Neuronal stem cell (in vitro differentiated cells): ENCODE data around the gene GALNT11.

Experiments used
- DNase-seq: peaks from one replicate; pipeline ENCODE4 v3.0.0-alpha.2; 2013; ENCODE audit warnings: low spot score
- H2AFZ ChIP-seq: one replicate; pipeline ENCODE4 v1.6.1; 2013; ENCODE audit warnings: mild to moderate bottlenecking, low read length, inconsistent platforms
- H2AK5ac ChIP-seq: 2 replicates; pipeline ENCODE4 v1.6.1; 2013; ENCODE audit warnings: low read depth, mild to moderate bottlenecking, inconsistent platforms, low read length, moderate library complexity, mixed read lengths
- H2BK120ac ChIP-seq: 2 replicates; pipeline ENCODE4 v1.6.1; 2013; ENCODE audit warnings: low read depth, mild to moderate bottlenecking, inconsistent platforms, low read length, moderate library complexity, mixed read lengths
- H2BK12ac ChIP-seq: one replicate; pipeline ENCODE4 v1.6.1; 2013; ENCODE audit warnings: low read length, inconsistent platforms
- H2BK15ac ChIP-seq: 2 replicates; pipeline ENCODE4 v1.6.1; 2013; ENCODE audit warnings: mild to moderate bottlenecking, low read length, inconsistent platforms, mixed read lengths
- H2BK5ac ChIP-seq: one replicate; pipeline ENCODE4 v1.6.1; 2013; ENCODE audit warnings: inconsistent platforms, mild to moderate bottlenecking, low read length, moderate library complexity
- H3K14ac ChIP-seq: one replicate; pipeline ENCODE4 v1.6.1; 2013; ENCODE audit warnings: low read length, inconsistent platforms
- H3K18ac ChIP-seq: 2 replicates; pipeline ENCODE4 v1.6.1; 2013; ENCODE audit warnings: low read length, inconsistent platforms
- H3K23ac ChIP-seq: 2 replicates; pipeline ENCODE4 v1.6.1; 2013; ENCODE audit warnings: low read depth, mild to moderate bottlenecking, mixed read lengths, low read length, inconsistent platforms; ENCODE audit not compliant: poor library complexity
- H3K27ac ChIP-seq: replicated peaks from 3 replicates; pipeline ENCODE4 v1.5.1; 2013; ENCODE audit warnings: low read length, inconsistent platforms
- H3K27me3 ChIP-seq, 3 experiments: 2 replicates each; pipeline ENCODE4 v1.6.1; 2013; ENCODE audit warnings: low read length in 3 of 3, mild to moderate bottlenecking in 2 of 3, inconsistent platforms in 1 of 3, low read depth in 1 of 3, mixed read lengths in 1 of 3, moderate library complexity in 1 of 3; ENCODE audit not compliant: control insufficient read depth in 3 of 3, insufficient read depth in 3 of 3
- H3K36me3 ChIP-seq, 2 donors: replicated peaks in 1 of 2; 2 replicates each; pipeline ENCODE4 v1.6.1; 2013; ENCODE audit warnings: low read length in 2 of 2; ENCODE audit not compliant: control insufficient read depth in 2 of 2, insufficient read depth in 2 of 2
- H3K4ac ChIP-seq: 2 replicates; pipeline ENCODE4 v1.6.1; 2013; ENCODE audit warnings: inconsistent platforms, mild to moderate bottlenecking, low read length, moderate library complexity
- H3K4me1 ChIP-seq, 2 donors: 1 replicate in 1 of 2; 2 replicates in 1 of 2; pipeline ENCODE4 v1.6.1; 2013; ENCODE audit warnings: low read length in 2 of 2, low read depth in 1 of 2; ENCODE audit not compliant: control insufficient read depth in 2 of 2, insufficient read depth in 1 of 2
- H3K4me2 ChIP-seq: one replicate; pipeline ENCODE4 v1.6.1; 2013; ENCODE audit warnings: mild to moderate bottlenecking, low read length, inconsistent platforms; ENCODE audit not compliant: insufficient read depth, poor library complexity, severe bottlenecking
- H3K4me3 ChIP-seq, 2 donors: 2 replicates each; pipeline ENCODE4 v1.5.1; 2013; ENCODE audit warnings: low read length in 2 of 2, mild to moderate bottlenecking in 2 of 2, inconsistent platforms in 1 of 2, moderate library complexity in 1 of 2
- H3K79me1 ChIP-seq: one replicate; pipeline ENCODE4 v1.6.1; 2013; ENCODE audit warnings: low read depth, mild to moderate bottlenecking, inconsistent platforms, low read length, moderate library complexity
- H3K9ac ChIP-seq: one replicate; pipeline ENCODE4 v1.6.1; 2013; ENCODE audit warnings: mild to moderate bottlenecking, low read depth, low read length, inconsistent platforms; ENCODE audit not compliant: poor library complexity
- H3K9me3 ChIP-seq, 2 donors: replicated peaks in 1 of 2; 2 replicates each; pipeline versions ENCODE3 to v1.6.1; 2013; ENCODE audit warnings: low read length in 2 of 2, mild to moderate bottlenecking in 2 of 2, inconsistent platforms in 1 of 2, low read depth in 1 of 2, mixed read lengths in 1 of 2, moderate library complexity in 1 of 2; ENCODE audit not compliant: control insufficient read depth in 2 of 2, insufficient read depth in 1 of 2
- H4K8ac ChIP-seq: one replicate; pipeline ENCODE4 v1.6.1; 2013; ENCODE audit warnings: low read depth, mild to moderate bottlenecking, inconsistent platforms, low read length, moderate library complexity
- H4K91ac ChIP-seq: one replicate; pipeline ENCODE4 v1.6.1; 2013; ENCODE audit warnings: low read length, low read depth, mild to moderate bottlenecking, inconsistent platforms; ENCODE audit not compliant: poor library complexity
- WGBS, 2 donors: extraction: QIAGEN DNeasy Blood & Tissue Kit; methylation state at CpG; one replicate each; pipeline ENCODE4 v1.1.7; 2013; ENCODE audit warnings: missing lambda C conversion rate in 2 of 2, mixed read lengths in 1 of 2; ENCODE audit not compliant: insufficient read length in 2 of 2, insufficient replicate concordance in 1 of 2; ENCODE audit errors: extremely low coverage in 2 of 2; 5-methylcytosine and 5-hydroxymethylcytosine counted together

The GALNT11 gene

DNA sequence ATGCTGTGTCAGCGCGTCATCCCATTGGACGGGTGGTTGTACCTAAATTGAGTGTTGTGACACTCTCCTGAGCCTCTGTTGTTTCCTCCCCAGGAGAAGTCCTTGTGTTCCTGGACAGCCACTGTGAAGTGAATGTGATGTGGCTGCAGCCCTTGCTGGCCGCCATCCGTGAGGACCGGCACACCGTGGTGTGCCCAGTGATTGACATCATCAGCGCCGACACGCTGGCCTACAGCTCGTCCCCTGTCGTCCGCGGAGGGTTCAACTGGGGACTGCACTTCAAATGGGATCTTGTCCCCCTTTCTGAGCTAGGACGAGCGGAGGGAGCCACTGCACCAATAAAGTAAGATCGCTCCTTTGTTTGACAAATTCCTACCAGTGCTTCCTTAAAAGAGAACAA, 82.5 kb downstream of the GALNT11 start:
- no peak overlapping the region for H3K23ac ChIP-seq
- no peak overlapping the region for H3K4me2 ChIP-seq
- H4K91ac ChIP-seq: no peak overlapping the region
- H3K4ac ChIP-seq: no peak overlapping the region
- H2BK15ac ChIP-seq: no peak overlapping the region
- H3K4me1 ChIP-seq: no peaks in the 10 kb centered on the region
- H3K4me3 ChIP-seq: no peak overlapping the region
- no peaks in the 10 kb centered on the region for H3K27me3 ChIP-seq
- H3K14ac ChIP-seq: no peak overlapping the region
- H3K27ac ChIP-seq: no peak overlapping the region
- no peaks in the 10 kb centered on the region for H3K79me1 ChIP-seq
- WGBS, 2 donors: no CpG with 5 or more reads among the region's 17 CpGs
- H2AK5ac ChIP-seq: no peak overlapping the region
- H2BK12ac ChIP-seq: no peak overlapping the region
- no peak overlapping the region for H3K9ac ChIP-seq
- H3K36me3 ChIP-seq: peaks cover 14 to 74% of the 10 kb centered on the region in 2 donors
- H3K9me3 ChIP-seq: no peaks in the 10 kb centered on the region
- H2AFZ ChIP-seq: no peak overlapping the region
- no peak for DNase-seq
- H2BK5ac ChIP-seq: no peak overlapping the region
- H3K18ac ChIP-seq: no peak overlapping the region
- no peak overlapping the region for H2BK120ac ChIP-seq
- H4K8ac ChIP-seq: no peak overlapping the region

DNA sequence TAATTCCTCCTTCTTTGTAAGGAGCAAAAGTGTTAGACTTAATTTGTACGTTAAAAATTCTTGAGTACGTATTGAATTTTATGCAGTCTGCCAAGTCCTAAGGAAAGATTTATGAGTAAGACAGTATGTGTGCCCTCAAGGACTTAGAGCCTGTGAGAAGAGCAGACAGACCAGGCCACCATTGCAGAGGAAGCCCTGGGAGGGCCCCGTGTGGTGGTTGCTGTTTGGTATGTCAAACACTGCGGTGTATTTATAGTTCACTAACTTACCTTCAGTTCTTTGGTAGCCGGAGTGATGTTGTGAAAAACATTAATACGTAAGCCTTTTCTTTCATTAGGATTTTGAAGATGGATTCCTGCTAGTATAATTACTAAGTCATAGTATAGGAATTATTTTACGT, 82.9 kb downstream of the GALNT11 start:
- H2AFZ ChIP-seq: no peak overlapping the region
- no peaks in the 10 kb centered on the region for H3K79me1 ChIP-seq
- no peak overlapping the region for H3K9ac ChIP-seq
- no peak overlapping the region for H3K23ac ChIP-seq
- DNase-seq: no peak
- no peaks in the 10 kb centered on the region for H3K27me3 ChIP-seq
- H3K4me3 ChIP-seq: no peak overlapping the region
- no peak overlapping the region for H2BK12ac ChIP-seq
- H3K9me3 ChIP-seq: no peaks in the 10 kb centered on the region
- H3K18ac ChIP-seq: no peak overlapping the region
- no peaks in the 10 kb centered on the region for H3K4me1 ChIP-seq
- H3K4me2 ChIP-seq: no peak overlapping the region
- no CpG with 5 or more reads among the region's 7 CpGs for WGBS, 2 donors
- no peak overlapping the region for H4K8ac ChIP-seq
- no peak overlapping the region for H3K27ac ChIP-seq
- H3K14ac ChIP-seq: no peak overlapping the region
- no peak overlapping the region for H2BK5ac ChIP-seq
- H2BK120ac ChIP-seq: no peak overlapping the region
- H3K36me3 ChIP-seq: peaks cover 13 to 74% of the 10 kb centered on the region in 2 donors
- H4K91ac ChIP-seq: no peak overlapping the region
- no peak overlapping the region for H3K4ac ChIP-seq
- no peak overlapping the region for H2AK5ac ChIP-seq
- no peak overlapping the region for H2BK15ac ChIP-seq

DNA sequence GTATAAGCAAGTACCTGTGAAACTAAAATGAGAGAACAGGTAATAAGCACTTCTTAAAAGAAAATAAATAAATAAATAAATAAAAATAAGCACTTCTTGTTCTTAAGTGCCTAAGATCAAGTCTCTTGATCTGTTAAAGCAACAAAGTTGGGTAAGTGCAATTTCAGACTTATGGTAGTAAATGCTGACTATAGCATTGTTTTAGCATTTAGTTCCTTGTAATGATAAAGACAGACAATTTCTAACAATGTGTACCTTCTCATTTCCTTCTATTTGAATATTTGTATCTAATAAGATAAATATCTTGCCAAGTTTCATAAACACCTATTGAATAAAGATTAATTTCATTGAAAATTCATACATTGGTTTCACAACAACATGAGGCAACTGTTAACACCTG, 87.4 kb downstream of the GALNT11 start:
- H3K4me3 ChIP-seq: no peak overlapping the region
- H2AFZ ChIP-seq: no peak overlapping the region
- peaks cover 14 to 77% of the 10 kb centered on the region in 2 donors for H3K36me3 ChIP-seq
- H3K4me1 ChIP-seq: no peaks in the 10 kb centered on the region
- no peak overlapping the region for H2BK5ac ChIP-seq
- H4K8ac ChIP-seq: no peak overlapping the region
- H3K79me1 ChIP-seq: no peaks in the 10 kb centered on the region
- H2AK5ac ChIP-seq: no peak overlapping the region
- H4K91ac ChIP-seq: no peak overlapping the region
- no peak for DNase-seq
- H3K27me3 ChIP-seq: no peaks in the 10 kb centered on the region
- H3K14ac ChIP-seq: no peak overlapping the region
- H3K9ac ChIP-seq: no peak overlapping the region
- H3K18ac ChIP-seq: no peak overlapping the region
- peaks cover 0 to 5% of the 10 kb centered on the region in 2 donors for H3K9me3 ChIP-seq
- no peak overlapping the region for H3K4me2 ChIP-seq
- no peak overlapping the region for H3K27ac ChIP-seq
- H2BK12ac ChIP-seq: no peak overlapping the region
- H3K4ac ChIP-seq: no peak overlapping the region
- H2BK15ac ChIP-seq: no peak overlapping the region
- no peak overlapping the region for H3K23ac ChIP-seq
- H2BK120ac ChIP-seq: no peak overlapping the region

DNA sequence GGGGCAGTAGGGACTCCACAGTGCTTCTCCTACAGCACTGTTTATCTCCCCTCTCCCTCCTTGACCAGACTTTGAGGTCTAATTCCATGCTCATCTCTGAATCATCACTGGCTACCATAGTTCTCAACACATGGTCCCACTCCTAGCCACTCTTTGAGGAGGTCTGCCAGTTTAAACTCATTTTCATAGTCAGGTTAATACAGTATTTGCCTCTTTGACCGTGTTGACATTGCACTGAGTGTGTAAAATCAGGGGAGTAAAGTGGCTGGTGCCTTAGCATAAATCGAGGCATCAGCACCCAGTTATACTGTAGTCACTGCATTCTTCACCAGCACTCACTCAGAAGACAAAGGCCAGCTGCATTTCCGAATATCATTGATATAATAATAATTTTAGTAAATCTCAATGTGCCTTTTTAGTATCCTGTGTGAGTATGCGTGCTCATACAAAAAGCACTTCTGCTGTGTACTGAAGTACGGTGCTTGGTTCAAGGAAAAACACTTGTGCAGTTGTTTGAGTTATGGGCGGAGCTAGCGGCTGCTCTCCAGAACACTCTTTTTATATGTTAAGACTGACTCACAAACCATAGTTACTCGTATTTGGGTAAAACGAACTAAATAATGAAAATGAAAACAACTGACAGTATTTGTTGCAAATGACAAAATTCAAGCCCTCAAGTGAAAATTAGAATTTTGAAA, 89.7 kb downstream of the GALNT11 start:
- Histone ChIP-seq H3K27ac (no peak overlapping the region), H3K27me3 (no peaks in the 10 kb centered on the region), H2BK5ac (no peak overlapping the region), H3K4me2 (no peak overlapping the region), H2AK5ac (no peak overlapping the region), H3K4me3 (no peak overlapping the region), H3K79me1 (no peaks in the 10 kb centered on the region), H3K36me3 (peaks cover 20 to 86% of the 10 kb centered on the region in 2 donors), H2BK120ac (no peak overlapping the region), H4K8ac (no peak overlapping the region), H3K9me3 (peaks cover 0 to 5% of the 10 kb centered on the region in 2 donors), H2BK12ac (no peak overlapping the region), H2AFZ (no peak overlapping the region), H3K4me1 (no peaks in the 10 kb centered on the region), H3K4ac (no peak overlapping the region), H4K91ac (no peak overlapping the region), H3K14ac (no peak overlapping the region), H2BK15ac (no peak overlapping the region), H3K9ac (no peak overlapping the region), H3K18ac (no peak overlapping the region), H3K23ac (no peak overlapping the region)
- no CpG with 5 or more reads among the region's 9 CpGs for whole genome bisulfite sequencing, 2 donors
- no peak for DNase-seq
